WTC11 (cell line): ENCODE data around the gene ATP5F1D. TPM values are rescaled to one million over a fixed set of nuclear protein-coding genes. Genes with fewer than 3 reads are reported as not detected.

Source experiments
- ATAC-seq: fragments of 200-7000 bp; cut with Tn5 transposase; 2 replicates; pipeline ENCODE4 v1.10.0; 2021; ENCODE audit warnings: mild to moderate bottlenecking, moderate library complexity
- CTCF ChIA-PET: fragments of 300-600 bp; sonication (Branson Sonifier 250); formaldehyde crosslinking; loops from one replicate; lab custom pipeline; 2021; ENCODE audit warnings: antibody characterized with exemption; lab: Charles Lee
- POLR2A ChIA-PET: fragments of 350-600 bp; sonication (Branson Sonifier 250); formaldehyde crosslinking; loops from one replicate; lab custom pipeline; 2021; ENCODE audit warnings: antibody characterized with exemption; lab: Charles Lee
- DNase-seq: peaks from one replicate; pipeline ENCODE4 v3.0.0; 2021; ENCODE audit warnings: low spot score
- H3K27ac Mint-ChIP-seq: 2 replicates; pipeline ENCODE4 v1.8.0; 2021; ENCODE audit warnings: mixed read lengths
- H3K27me3 Mint-ChIP-seq: 2 replicates; pipeline ENCODE4 v1.8.0; 2021; ENCODE audit warnings: low read depth, mild to moderate bottlenecking, moderate library complexity, mixed read lengths
- H3K36me3 Mint-ChIP-seq: 2 replicates; pipeline ENCODE4 v1.8.0; 2021; ENCODE audit warnings: mixed read lengths
- H3K4me1 Mint-ChIP-seq: 2 replicates; pipeline ENCODE4 v1.8.0; 2022; ENCODE audit warnings: mixed read lengths
- H3K4me3 Mint-ChIP-seq: 2 replicates; pipeline ENCODE4 v1.8.0; 2021; ENCODE audit warnings: mild to moderate bottlenecking, moderate library complexity, mixed read lengths
- H3K9me3 Mint-ChIP-seq: 2 replicates; pipeline ENCODE4 v1.8.0; 2021; ENCODE audit warnings: mixed read lengths
- ETV6 ChIP-seq: sonication (generic); formaldehyde crosslinking; IDR thresholded peaks from 2 replicates; pipeline ENCODE4 v1.8.1; 2022; ENCODE audit warnings: mild to moderate bottlenecking, missing genetic modification reagents
- IRF1 ChIP-seq: sonication (generic); formaldehyde crosslinking; IDR thresholded peaks from 2 replicates; pipeline ENCODE4 v1.8.0; 2023; ENCODE audit warnings: missing genetic modification reagents
- NFATC4 ChIP-seq: fragments of 250-450 bp; sonication (Bioruptor Pico); IDR thresholded peaks from 2 replicates; pipeline ENCODE4 v1.9.0; 2021; ENCODE audit warnings: mild to moderate bottlenecking
- NFYB ChIP-seq: sonication (generic); formaldehyde crosslinking; conservative IDR thresholded peaks from 2 replicates; pipeline ENCODE4 v1.8.0; 2022; ENCODE audit warnings: low read depth, missing genetic modification reagents
- NR1H2 ChIP-seq: sonication (generic); formaldehyde crosslinking; IDR thresholded peaks from 2 replicates; pipeline ENCODE4 v1.9.0; 2021; ENCODE audit warnings: mild to moderate bottlenecking, moderate library complexity, missing genetic modification reagents
- SMAD3 ChIP-seq: sonication (generic); formaldehyde crosslinking; IDR thresholded peaks from 2 replicates; pipeline ENCODE4 v1.8.0; 2022; ENCODE audit warnings: missing genetic modification reagents, mild to moderate bottlenecking, borderline replicate concordance
- SOX15 ChIP-seq: fragments of 250-450 bp; sonication (Bioruptor Pico); IDR thresholded peaks from 2 replicates; pipeline ENCODE4 v1.9.0; 2021; ENCODE audit warnings: mild to moderate bottlenecking
- ZBTB43 ChIP-seq: sonication (generic); formaldehyde crosslinking; IDR thresholded peaks from 2 replicates; pipeline ENCODE4 v1.8.1; 2023; ENCODE audit warnings: mild to moderate bottlenecking, missing genetic modification reagents
- ZMAT4 ChIP-seq: fragments of 250-450 bp; sonication (Bioruptor Pico); IDR thresholded peaks from 2 replicates; pipeline ENCODE4 v1.9.0; 2021; ENCODE audit warnings: mild to moderate bottlenecking
- ZNF263 ChIP-seq: sonication (generic); formaldehyde crosslinking; IDR thresholded peaks from 2 replicates; pipeline ENCODE4 v1.8.1; 2022; ENCODE audit warnings: low read depth, mild to moderate bottlenecking, moderate library complexity, missing genetic modification reagents
- ZNF317 ChIP-seq: sonication (generic); formaldehyde crosslinking; IDR thresholded peaks from 2 replicates; pipeline ENCODE4 v1.8.1; 2023; ENCODE audit warnings: low read depth, mild to moderate bottlenecking, moderate library complexity, missing genetic modification reagents, borderline replicate concordance
- total RNA-seq: library from RNA; stranded (reverse); gene quantifications from 3 replicates; pipeline ENCODE4 v1.2.3, GENCODE V29; 2021
- TF ChIP-seq, protein P1 (sequence below): sonication (generic); formaldehyde crosslinking; IDR thresholded peaks from 2 replicates; pipeline ENCODE4 v1.8.1; 2022; ENCODE audit warnings: mild to moderate bottlenecking, moderate library complexity, missing genetic modification reagents
- TF ChIP-seq, protein P2 (sequence below): sonication (generic); formaldehyde crosslinking; IDR thresholded peaks from 2 replicates; pipeline ENCODE4 v1.8.0; 2022; ENCODE audit warnings: missing genetic modification reagents
- TF ChIP-seq, protein P3 (sequence below): sonication (generic); formaldehyde crosslinking; conservative IDR thresholded peaks from 2 replicates; pipeline ENCODE4 v1.8.1; 2022; ENCODE audit warnings: mild to moderate bottlenecking, missing genetic modification reagents
- TF ChIP-seq, protein P4 (sequence below): fragments of 250-450 bp; sonication (Bioruptor Pico); IDR thresholded peaks from 2 replicates; pipeline ENCODE4 v2.1.2; 2022; ENCODE audit warnings: mild to moderate bottlenecking, moderate library complexity

The ATP5F1D gene
- total RNA-seq, 1 experiment from 2014 or later: 277 TPM

DNA sequence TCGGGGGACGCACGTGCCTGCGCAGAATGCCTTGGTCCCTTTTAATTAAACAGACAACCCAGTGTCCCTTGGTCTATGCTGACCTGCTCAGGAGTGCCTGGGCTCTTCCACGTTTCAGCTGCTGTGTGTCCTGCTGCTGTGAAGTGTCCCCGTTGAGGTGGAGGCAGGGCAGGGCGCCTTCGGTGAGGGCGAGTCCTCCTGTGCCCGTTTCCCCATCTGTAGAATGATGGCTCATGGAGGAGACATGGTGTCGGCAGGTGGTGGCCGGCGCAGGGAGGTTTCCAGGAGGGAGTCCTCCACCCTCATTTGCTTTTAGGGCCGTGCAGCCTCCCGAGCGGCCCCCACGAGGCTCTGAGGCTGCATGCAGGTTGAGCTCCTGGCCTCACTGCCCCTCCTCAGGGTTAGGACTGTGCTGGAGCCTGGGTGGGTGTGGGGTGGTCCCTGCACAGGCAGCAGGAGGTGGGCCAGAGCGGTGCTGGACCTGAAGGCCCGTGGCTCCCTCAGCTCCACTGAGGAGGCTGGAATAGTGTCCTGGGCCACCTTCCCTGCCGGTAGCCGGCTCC lies 27.2 kb upstream of the ATP5F1D start:
- CTCF ChIA-PET: interaction anchor here (0.8 to 2.6 kb wide), 7 partner anchors 9 to 150 kb away, joined by 3 to 13 read pairs (median 4); partner anchors contain the start of gene ARHGAP45
- TF ChIP-seq, protein P1, sequence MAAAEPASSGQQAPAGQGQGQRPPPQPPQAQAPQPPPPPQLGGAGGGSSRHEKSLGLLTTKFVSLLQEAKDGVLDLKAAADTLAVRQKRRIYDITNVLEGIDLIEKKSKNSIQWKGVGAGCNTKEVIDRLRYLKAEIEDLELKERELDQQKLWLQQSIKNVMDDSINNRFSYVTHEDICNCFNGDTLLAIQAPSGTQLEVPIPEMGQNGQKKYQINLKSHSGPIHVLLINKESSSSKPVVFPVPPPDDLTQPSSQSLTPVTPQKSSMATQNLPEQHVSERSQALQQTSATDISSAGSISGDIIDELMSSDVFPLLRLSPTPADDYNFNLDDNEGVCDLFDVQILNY (CRISPR knock-in tag): no peak
- TF ChIP-seq ZNF317 (CRISPR knock-in tag) (no peak), NFYB (CRISPR knock-in tag) (no peak), ETV6 (CRISPR knock-in tag) (no peak), SOX15 (no peak), SMAD3 (CRISPR knock-in tag) (no peak), ZNF263 (CRISPR knock-in tag) (no peak), ZBTB43 (CRISPR knock-in tag) (no peak), ZMAT4 (no peak), NFATC4 (CRISPR knock-in tag) (no peak), IRF1 (CRISPR knock-in tag) (no peak), NR1H2 (CRISPR knock-in tag) (no peak)
- TF ChIP-seq, protein P2, sequence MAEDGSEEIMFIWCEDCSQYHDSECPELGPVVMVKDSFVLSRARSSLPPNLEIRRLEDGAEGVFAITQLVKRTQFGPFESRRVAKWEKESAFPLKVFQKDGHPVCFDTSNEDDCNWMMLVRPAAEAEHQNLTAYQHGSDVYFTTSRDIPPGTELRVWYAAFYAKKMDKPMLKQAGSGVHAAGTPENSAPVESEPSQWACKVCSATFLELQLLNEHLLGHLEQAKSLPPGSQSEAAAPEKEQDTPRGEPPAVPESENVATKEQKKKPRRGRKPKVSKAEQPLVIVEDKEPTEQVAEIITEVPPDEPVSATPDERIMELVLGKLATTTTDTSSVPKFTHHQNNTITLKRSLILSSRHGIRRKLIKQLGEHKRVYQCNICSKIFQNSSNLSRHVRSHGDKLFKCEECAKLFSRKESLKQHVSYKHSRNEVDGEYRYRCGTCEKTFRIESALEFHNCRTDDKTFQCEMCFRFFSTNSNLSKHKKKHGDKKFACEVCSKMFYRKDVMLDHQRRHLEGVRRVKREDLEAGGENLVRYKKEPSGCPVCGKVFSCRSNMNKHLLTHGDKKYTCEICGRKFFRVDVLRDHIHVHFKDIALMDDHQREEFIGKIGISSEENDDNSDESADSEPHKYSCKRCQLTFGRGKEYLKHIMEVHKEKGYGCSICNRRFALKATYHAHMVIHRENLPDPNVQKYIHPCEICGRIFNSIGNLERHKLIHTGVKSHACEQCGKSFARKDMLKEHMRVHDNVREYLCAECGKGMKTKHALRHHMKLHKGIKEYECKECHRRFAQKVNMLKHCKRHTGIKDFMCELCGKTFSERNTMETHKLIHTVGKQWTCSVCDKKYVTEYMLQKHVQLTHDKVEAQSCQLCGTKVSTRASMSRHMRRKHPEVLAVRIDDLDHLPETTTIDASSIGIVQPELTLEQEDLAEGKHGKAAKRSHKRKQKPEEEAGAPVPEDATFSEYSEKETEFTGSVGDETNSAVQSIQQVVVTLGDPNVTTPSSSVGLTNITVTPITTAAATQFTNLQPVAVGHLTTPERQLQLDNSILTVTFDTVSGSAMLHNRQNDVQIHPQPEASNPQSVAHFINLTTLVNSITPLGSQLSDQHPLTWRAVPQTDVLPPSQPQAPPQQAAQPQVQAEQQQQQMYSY (CRISPR knock-in tag): no peak
- TF ChIP-seq, protein P3, sequence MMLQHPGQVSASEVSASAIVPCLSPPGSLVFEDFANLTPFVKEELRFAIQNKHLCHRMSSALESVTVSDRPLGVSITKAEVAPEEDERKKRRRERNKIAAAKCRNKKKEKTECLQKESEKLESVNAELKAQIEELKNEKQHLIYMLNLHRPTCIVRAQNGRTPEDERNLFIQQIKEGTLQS (CRISPR knock-in tag): no peak
- TF ChIP-seq, protein P4, sequence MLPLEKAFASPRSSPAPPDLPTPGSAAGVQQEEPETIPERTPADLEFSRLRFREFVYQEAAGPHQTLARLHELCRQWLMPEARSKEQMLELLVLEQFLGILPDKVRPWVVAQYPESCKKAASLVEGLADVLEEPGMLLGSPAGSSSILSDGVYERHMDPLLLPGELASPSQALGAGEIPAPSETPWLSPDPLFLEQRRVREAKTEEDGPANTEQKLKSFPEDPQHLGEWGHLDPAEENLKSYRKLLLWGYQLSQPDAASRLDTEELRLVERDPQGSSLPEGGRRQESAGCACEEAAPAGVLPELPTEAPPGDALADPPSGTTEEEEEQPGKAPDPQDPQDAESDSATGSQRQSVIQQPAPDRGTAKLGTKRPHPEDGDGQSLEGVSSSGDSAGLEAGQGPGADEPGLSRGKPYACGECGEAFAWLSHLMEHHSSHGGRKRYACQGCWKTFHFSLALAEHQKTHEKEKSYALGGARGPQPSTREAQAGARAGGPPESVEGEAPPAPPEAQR: no peak
- H3K9me3 Mint-ChIP-seq: no peaks in the 10 kb centered on the region
- POLR2A ChIA-PET: no interaction called here
- no peaks in the 10 kb centered on the region for H3K27me3 Mint-ChIP-seq
- peaks cover 44% of the 10 kb centered on the region for H3K4me1 Mint-ChIP-seq
- peak overlapping the region; percentile 73 for H3K27ac Mint-ChIP-seq
- no peak for ATAC-seq
- no peak overlapping the region for H3K4me3 Mint-ChIP-seq
- DNase-seq: no peak
- H3K36me3 Mint-ChIP-seq: peaks cover 14% of the 10 kb centered on the region
